Measurements from ENCODE around the gene RAB20.
"Not testable (repeated sequence)": the region's sequence is repeated elsewhere in the genome, so short reads cannot be mapped to it uniquely, and the experiment has no call there.

DNA sequence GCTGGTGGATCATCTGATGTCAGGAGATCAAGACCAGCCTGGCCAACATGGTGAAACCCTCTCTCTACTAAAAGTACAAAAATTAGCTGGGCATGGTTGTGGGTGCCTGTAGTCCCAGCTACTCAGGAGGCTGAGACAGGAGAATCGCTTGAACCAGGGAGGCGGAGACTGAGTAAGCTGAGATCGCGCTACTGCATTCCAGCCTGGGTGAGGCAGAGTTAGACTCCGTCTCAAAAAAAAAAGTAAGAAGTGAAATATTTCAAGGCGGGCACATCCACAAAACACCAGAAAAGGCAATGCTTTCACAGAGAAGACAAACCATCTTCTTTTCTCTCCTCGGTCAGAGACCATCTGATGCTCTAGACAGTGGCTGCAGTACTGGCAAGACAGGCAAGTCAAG is 8.4 kb upstream of the RAB20 start:
- TF ChIP-seq, protein P1, sequence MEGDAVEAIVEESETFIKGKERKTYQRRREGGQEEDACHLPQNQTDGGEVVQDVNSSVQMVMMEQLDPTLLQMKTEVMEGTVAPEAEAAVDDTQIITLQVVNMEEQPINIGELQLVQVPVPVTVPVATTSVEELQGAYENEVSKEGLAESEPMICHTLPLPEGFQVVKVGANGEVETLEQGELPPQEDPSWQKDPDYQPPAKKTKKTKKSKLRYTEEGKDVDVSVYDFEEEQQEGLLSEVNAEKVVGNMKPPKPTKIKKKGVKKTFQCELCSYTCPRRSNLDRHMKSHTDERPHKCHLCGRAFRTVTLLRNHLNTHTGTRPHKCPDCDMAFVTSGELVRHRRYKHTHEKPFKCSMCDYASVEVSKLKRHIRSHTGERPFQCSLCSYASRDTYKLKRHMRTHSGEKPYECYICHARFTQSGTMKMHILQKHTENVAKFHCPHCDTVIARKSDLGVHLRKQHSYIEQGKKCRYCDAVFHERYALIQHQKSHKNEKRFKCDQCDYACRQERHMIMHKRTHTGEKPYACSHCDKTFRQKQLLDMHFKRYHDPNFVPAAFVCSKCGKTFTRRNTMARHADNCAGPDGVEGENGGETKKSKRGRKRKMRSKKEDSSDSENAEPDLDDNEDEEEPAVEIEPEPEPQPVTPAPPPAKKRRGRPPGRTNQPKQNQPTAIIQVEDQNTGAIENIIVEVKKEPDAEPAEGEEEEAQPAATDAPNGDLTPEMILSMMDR (IDR thresholded peaks at IDR 0.05; ENCODE audit: poor library complexity) = not testable (repeated sequence)
- TF ChIP-seq EZH2 (IDR thresholded peaks at IDR 0.05; ENCODE audit: borderline replicate concordance); EZH2phosphoT487 (IDR thresholded peaks at IDR 0.05; ENCODE audit: low read depth, severe bottlenecking, unreplicated experiment): not testable (repeated sequence)

Measured in hepatocyte (in vitro differentiated cells).